ENCODE measurements around the gene ABCC4. TPM values are rescaled to one million over a fixed set of nuclear protein-coding genes. Genes with fewer than 3 reads are reported as not detected.

Gene ABCC4
- total RNA-seq, 1 donor from 2014 or later: 4.9 TPM

GRCh38 chr13:95220611-95221010 lies 80.6 kb downstream of the ABCC4 start:
- Histone ChIP-seq H3K4me1 (no peaks in the 10 kb centered on the region), H3K9me3 (replicated peaks) (no peaks in the 10 kb centered on the region), H3K27me3 (ENCODE audit: low read depth) (no peaks in the 10 kb centered on the region), H3K36me3 (peaks cover 6% of the 10 kb centered on the region), H3K27ac (replicated peaks) (no peak overlapping the region), H3K4me3 (no peak overlapping the region)
- no peak for TF ChIP-seq CTCF (IDR thresholded peaks at IDR 0.05; ENCODE audit: borderline replicate concordance)
- intact Hi-C loops (cut with micrococcal nuclease): no loop called here
- DNase-seq: no peak

- Histone ChIP-seq H3K4me3 (no peak overlapping the region), H3K27ac (replicated peaks) (no peak overlapping the region), H3K36me3 (peaks cover 6% of the 10 kb centered on the region), H3K27me3 (ENCODE audit: low read depth) (no peaks in the 10 kb centered on the region), H3K4me1 (peaks cover 6% of the 10 kb centered on the region), H3K9me3 (replicated peaks) (no peaks in the 10 kb centered on the region)
- no peak for DNase-seq
- TF ChIP-seq CTCF (IDR thresholded peaks at IDR 0.05; ENCODE audit: borderline replicate concordance): no peak
- intact Hi-C loops (cut with micrococcal nuclease): no loop called here
These were observed 83.1 kb downstream of the ABCC4 start for GRCh38 chr13:95217920-95218830.

- no peaks in the 10 kb centered on the region for H3K27me3 ChIP-seq (ENCODE audit: low read depth)
- H3K36me3 ChIP-seq: peaks cover 6% of the 10 kb centered on the region
- H3K4me3 ChIP-seq: no peak overlapping the region
- TF ChIP-seq CTCF (IDR thresholded peaks at IDR 0.05; ENCODE audit: borderline replicate concordance): no peak
- no peaks in the 10 kb centered on the region for H3K9me3 ChIP-seq (replicated peaks)
- no peak overlapping the region for H3K27ac ChIP-seq (replicated peaks)
- intact Hi-C loops (cut with micrococcal nuclease): no loop called here
- DNase-seq: no peak
- peaks cover 8% of the 10 kb centered on the region for H3K4me1 ChIP-seq
These were observed 85.1 kb downstream of the ABCC4 start for GRCh38 chr13:95216182-95216581.

- TF ChIP-seq CTCF (IDR thresholded peaks at IDR 0.05; ENCODE audit: borderline replicate concordance): no peak
- no peaks in the 10 kb centered on the region for H3K27me3 ChIP-seq (ENCODE audit: low read depth)
- H3K36me3 ChIP-seq: peaks cover 13% of the 10 kb centered on the region
- no peak overlapping the region for H3K27ac ChIP-seq (replicated peaks)
- peaks cover 8% of the 10 kb centered on the region for H3K4me1 ChIP-seq
- no peak for DNase-seq
- no peak overlapping the region for H3K4me3 ChIP-seq
- H3K9me3 ChIP-seq (replicated peaks): no peaks in the 10 kb centered on the region
- intact Hi-C loops (cut with micrococcal nuclease): no loop called here
These were observed 88.0 kb downstream of the ABCC4 start for GRCh38 chr13:95212983-95213850.

GRCh38 chr13:95209109-95209508 lies 92.1 kb downstream of the ABCC4 start:
- Histone ChIP-seq H3K4me1 (peaks cover 8% of the 10 kb centered on the region), H3K27ac (replicated peaks) (no peak overlapping the region), H3K4me3 (no peak overlapping the region), H3K9me3 (replicated peaks) (no peaks in the 10 kb centered on the region), H3K27me3 (ENCODE audit: low read depth) (no peaks in the 10 kb centered on the region), H3K36me3 (peaks cover 24% of the 10 kb centered on the region)
- intact Hi-C loops (cut with micrococcal nuclease): no loop called here
- no peak for DNase-seq
- TF ChIP-seq CTCF (IDR thresholded peaks at IDR 0.05; ENCODE audit: borderline replicate concordance): no peak
